ENCODE data around the gene APLP2. TPM values are rescaled to one million over a fixed set of nuclear protein-coding genes. Genes with fewer than 3 reads are reported as not detected.
"Not testable (repeated sequence)": the region's sequence is repeated elsewhere in the genome, so short reads cannot be mapped to it uniquely, and the experiment has no call there.

APLP2 gene
- total RNA-seq, 2 experiments from 2014 or later = 49.7 to 56.1 TPM

DNA sequence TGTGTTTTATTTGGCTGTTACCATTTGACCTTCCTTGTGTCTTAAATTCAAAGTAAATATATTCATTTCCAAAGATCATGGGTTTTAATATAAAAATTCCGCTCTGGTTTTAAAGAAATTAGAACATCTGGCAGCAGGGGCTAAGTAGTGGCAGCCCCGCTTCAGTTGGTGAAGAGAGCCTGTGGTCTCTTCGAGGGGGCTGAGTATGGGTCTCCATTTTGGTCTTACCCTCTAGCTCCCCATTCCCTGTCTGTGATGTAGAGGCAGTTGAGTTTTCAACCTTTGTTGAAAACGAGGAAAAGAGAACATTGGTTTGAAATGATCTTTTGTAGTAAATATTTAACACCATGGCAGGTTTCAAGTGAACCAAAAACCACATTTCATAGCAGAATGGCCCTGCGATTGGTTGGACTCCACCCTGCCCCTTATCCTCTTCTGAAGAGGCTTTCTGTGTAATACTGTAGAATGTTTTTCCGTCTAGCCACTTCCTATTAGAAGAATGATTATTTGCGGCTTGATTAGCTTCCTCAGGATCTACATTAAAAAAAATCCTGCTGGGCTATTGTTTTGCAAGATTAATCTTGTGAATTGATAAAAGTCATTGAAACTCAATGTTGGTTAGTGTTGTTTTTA is 17.7 kb downstream of the APLP2 start:
- POLR2A ChIA-PET = no interaction called here
- CTCF ChIA-PET = no interaction called here

DNA sequence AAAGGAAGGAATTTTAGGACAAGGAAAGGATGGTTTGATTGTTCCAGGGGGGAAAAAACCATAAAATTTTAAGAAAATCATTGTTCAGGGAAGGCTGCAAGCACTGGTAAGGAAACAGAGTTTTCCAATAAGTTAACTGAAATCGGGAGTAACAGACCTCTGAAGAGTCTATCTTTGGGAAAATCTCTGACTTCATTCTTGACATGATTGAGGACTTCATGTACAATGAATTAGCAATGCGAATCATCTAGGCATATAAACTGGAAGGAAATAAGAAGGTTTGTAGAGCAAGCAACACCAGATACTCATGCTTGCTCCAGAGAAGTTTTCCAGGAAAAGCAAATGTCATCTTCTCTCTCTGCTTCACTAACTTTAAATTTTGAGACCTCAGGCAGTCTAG is 18.5 kb downstream of the APLP2 start:
- ChIA-PET POLR2A (no interaction called here), CTCF (no interaction called here)

DNA sequence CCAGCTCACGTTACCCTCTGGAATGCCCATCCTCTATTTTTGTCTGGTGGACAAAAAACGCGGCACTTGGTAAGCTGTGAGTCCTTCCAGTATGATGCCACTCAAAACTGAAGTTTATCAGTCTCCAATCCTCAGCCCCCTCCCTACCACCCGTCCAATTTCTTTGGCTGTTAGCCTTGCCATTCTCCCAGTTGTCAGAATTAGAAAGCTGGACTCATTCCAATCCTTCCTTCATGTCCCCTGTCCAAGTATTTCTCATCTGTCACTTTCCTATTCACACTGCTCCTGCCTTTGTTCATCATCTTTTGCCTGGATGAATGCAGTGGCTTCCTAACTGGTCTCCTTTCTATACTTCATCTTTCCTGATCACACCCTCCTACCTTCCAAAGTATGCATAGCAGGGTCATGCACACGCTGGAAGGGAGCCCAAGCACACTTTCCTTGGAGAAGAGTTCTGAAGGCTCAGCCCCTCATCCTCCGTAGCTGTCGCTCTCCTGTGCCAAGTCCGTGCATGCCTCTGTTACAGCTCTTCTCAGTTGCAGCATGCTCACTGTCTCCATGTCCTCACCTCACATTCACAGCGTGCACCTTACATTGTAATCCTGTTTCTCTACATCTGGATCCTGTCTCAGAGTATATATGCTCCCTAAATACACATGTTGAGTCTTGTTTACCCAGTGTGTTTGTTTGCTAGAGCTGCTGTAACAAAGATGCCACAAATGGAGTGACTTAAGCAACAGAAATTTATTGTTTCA is 19.4 kb downstream of the APLP2 start:
- POLR2A ChIA-PET = no interaction called here
- CTCF ChIA-PET = no interaction called here

DNA sequence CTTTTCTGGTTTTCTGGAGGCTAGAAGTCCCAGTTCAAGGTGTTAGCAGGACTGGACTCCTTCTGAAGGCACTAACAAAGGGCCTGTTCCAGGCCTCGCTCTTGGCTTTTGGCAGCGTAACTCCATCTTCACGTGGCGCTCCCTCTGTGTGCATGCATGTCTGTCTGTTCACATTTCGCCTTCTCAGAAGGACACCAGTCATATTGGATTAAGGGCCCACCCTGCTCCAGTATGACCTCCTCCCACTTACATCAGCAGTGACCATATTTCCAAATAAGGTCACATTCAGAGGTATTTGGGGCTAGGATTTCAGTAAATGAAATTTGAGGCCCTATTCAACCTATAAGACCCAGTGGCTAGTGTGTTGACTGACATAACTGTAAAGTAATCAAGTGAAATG is 20.0 kb downstream of the APLP2 start:
- ChIA-PET POLR2A (no interaction called here), CTCF (interaction anchor here (0.6 kb wide), 1 partner anchor 106 kb away, joined by 3 read pairs; no protein-coding TSS in a partner anchor)

GRCh38 chr11:130090517-130090916 is 20.8 kb downstream of the APLP2 start:
- POLR2A ChIA-PET, CTCF ChIA-PET: not testable (repeated sequence)

- POLR2A ChIA-PET, CTCF ChIA-PET: not testable (repeated sequence)
Observed at GRCh38 chr11:130091169-130091568, 21.5 kb downstream of the APLP2 start.

GRCh38 chr11:130092661-130093060 is 23.0 kb downstream of the APLP2 start:
- POLR2A ChIA-PET = no interaction called here
- CTCF ChIA-PET = no interaction called here

- CTCF ChIA-PET = interaction anchor here (0.6 kb wide), 1 partner anchor 66 kb away, joined by 3 read pairs; no protein-coding TSS in a partner anchor
Observed at GRCh38 chr11:130094614-130095013, 24.9 kb downstream of the APLP2 start.

GRCh38 chr11:130095326-130095725 is 25.6 kb downstream of the APLP2 start:
- CTCF ChIA-PET = no interaction called here
- POLR2A ChIA-PET = no interaction called here

More at GRCh38 chr11:130094614-130095013, 24.9 kb downstream of the APLP2 start:
- POLR2A ChIA-PET = no interaction called here

DNA sequence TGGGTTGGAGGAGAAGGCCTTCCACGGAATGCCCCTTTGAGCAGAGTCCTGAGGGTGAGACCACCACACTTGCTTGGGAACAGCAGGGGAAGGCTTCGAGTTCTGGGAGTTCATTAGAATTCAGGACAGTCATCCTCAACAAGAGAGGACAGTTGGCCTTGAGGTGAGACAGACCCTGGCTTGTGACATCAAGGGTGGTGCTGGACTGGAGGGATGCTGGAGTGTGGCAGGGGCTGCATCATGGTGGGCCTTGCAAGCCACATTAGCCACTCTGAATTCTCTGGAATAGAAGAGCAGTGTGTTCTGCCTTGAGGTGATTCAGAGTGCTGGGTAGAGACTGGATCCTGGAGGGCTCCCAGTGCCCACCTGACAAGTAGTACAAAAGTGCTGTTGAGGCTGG is 26.3 kb downstream of the APLP2 start:
- CTCF ChIA-PET = no interaction called here
- POLR2A ChIA-PET = no interaction called here

DNA sequence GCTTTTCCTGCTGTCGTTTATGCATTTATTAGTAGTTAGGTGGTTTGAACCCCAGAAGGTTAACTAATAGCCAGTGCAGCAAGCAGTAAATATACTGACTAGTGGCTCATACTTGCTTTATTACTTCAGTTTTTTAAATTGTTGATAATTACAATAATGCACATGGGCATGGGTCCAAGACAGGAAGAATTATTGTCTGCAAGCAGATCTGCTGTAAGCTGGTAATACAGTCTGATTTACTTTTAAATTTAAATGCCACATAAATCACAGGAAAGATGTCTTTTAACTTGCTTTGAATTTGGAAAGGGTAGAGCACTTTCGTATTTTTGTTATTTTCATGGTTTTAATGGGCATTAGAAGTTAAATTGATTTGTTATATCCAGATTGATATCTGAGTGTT is 27.1 kb downstream of the APLP2 start:
- POLR2A ChIA-PET = no interaction called here
- CTCF ChIA-PET = no interaction called here

DNA sequence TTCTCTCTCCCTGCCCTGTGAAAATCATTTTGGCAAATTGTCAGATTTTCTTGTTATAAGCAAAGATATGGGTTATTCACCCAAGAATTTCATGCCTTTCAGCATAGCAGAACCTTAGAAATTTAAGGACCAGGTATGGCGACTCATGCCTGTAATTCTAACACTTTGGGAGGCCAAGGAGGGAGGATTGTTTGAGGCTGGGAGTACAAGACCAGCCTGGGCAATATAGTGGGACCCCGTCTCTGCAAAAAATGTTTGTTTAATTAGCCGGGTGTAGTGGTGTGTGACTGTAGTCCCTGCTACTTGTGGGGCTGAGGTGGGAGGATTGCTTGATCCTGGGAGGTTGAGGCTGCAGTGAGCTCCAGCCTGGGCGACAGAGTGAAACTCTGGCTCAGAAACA is 27.6 kb downstream of the APLP2 start:
- ChIA-PET CTCF (no interaction called here), POLR2A (no interaction called here)

DNA sequence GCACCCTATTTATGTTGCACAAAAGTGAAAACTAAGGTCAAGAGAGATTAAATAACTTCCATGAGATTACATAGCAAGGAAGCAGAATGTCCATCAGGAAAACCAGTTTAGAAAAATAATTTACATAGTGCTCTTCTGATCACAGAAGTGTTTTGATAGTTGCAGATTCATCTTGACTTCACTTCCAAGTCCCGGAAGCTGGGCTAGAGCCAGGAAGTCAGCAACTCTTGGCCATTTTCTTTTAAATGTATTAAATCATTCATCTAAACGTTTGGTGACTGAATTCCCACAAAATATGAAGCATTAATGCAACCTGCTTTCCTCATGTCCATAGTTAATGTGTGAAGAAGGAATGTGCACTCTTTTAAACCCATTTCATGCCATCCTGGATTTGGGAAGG is 29.7 kb downstream of the APLP2 start:
- CTCF ChIA-PET = no interaction called here
- POLR2A ChIA-PET = no interaction called here

- ChIA-PET POLR2A (no interaction called here), CTCF (no interaction called here)
Observed at GRCh38 chr11:130100381-130101095, 30.8 kb downstream of the APLP2 start.

GRCh38 chr11:130101661-130102060 is 32.0 kb downstream of the APLP2 start:
- ChIA-PET POLR2A (no interaction called here), CTCF (no interaction called here)

DNA sequence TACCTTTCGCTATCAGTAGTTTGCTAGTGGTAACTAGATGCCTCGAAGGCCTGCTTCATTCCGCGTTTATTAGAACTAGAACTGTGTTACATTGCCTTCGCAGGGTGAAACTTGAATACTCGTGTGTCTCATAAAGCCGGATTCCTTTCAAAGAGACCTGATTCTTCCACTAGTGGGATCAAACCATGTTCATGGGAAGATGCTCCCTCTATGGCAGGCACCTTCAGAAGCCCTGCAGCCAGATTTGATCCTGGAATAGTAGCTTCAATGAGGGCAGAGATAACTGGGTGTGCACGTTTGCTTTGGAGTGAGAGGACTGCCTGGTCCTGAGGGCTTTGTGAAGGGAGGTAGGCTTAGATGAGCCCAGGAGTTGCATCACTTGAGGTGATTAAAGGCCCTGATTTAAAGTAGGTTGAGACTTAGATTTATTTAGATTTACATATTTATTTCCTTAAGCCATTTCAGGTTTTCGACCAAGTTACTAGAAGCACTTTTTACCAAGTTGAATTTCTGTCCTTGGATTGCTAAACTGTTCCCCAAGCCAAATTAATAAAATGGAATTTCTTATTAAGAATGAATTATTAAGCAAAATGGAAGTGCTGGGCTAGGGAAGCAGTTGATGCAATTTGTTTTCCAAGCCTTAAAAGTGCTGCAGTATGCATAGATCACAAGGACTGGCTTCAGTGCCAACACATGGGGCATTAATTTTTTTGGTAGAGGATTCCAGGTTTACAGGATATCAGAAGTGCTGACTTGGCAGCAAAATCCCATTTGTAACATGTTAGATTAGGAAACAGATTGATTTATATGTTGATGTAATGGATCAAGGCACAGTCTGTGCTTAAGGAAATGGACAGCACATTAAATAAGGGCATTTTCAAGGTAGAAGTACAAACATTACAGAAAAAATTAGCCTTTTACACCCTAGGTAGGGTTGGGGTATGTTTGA is 32.9 kb downstream of the APLP2 start:
- ChIA-PET CTCF (no interaction called here), POLR2A (no interaction called here)

DNA sequence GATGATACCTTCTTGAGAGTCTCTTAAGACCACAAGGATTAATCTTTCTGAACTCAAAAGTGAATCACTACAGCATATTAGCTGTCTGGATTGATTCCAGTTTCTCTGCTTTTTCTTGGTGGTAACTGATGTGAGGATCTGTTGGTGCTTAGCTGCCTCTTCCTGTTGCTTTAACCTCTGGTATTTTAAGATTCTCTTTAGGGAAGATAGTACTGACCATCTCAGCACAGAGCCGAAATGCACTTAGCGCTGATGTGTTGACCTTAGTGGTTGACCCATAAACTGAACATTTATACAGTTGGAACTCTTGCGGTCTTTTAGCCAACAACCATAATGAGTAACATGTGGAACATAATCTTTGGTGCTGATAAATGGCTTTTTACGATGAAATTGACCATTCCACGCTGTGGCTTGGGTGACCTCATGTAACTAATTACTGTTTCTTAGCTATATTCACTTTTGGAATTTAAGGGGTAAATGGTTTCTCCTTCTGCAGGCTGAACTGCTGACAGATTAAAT is 33.7 kb downstream of the APLP2 start:
- CTCF ChIA-PET = no interaction called here
- POLR2A ChIA-PET = no interaction called here

- CTCF ChIA-PET = no interaction called here
- POLR2A ChIA-PET = no interaction called here
Observed at GRCh38 chr11:130106381-130106780, 36.7 kb downstream of the APLP2 start.

GRCh38 chr11:130108671-130109070 is 39.0 kb downstream of the APLP2 start:
- POLR2A ChIA-PET, CTCF ChIA-PET: not testable (repeated sequence)

- ChIA-PET CTCF (no interaction called here), POLR2A (no interaction called here)
Observed at GRCh38 chr11:130109386-130109785, 39.7 kb downstream of the APLP2 start.

Data from activated CD8-positive, alpha-beta memory T cell treated with anti-CD3 and anti-CD28 coated beads for 36 hours (primary cell).